GM21717 (cell line): ENCODE results near the gene FSHR.
A peak's percentile ranks its signal among the peaks of the same experiment; 100 is the strongest.

Experiments used
- ATAC-seq: cut with Tn5 transposase; IDR thresholded peaks from one replicate; pipeline ENCODE4 v1.9.1; 2021; ENCODE audit warnings: mild to moderate bottlenecking, moderate library complexity; ENCODE audit not compliant: unreplicated experiment

Gene FSHR

GRCh38 chr2:48968011-48968410, 186.3 kb downstream of the FSHR start:
- ATAC-seq: no peak

GRCh38 chr2:48965204-48965603, 189.1 kb downstream of the FSHR start:
- no peak for ATAC-seq

GRCh38 chr2:48961009-48961408, 193.3 kb downstream of the FSHR start:
- ATAC-seq: no peak

GRCh38 chr2:48954935-48955334, 199.4 kb downstream of the FSHR start:
- ATAC-seq: no peak

GRCh38 chr2:48954311-48954710, 200.0 kb downstream of the FSHR start:
- no peak for ATAC-seq

GRCh38 chr2:48952614-48953013, 201.7 kb downstream of the FSHR start:
- ATAC-seq: no peak

GRCh38 chr2:48952143-48952542, 202.2 kb downstream of the FSHR start:
- ATAC-seq: no peak

- ATAC-seq: no peak
These were observed 205.8 kb downstream of the FSHR start for GRCh38 chr2:48948400-48949125.

GRCh38 chr2:48946449-48947048, 207.8 kb downstream of the FSHR start:
- ATAC-seq: peak; percentile 97

- no peak for ATAC-seq
These were observed 209.4 kb downstream of the FSHR start for GRCh38 chr2:48944956-48945355.

- ATAC-seq: no peak
These were observed 210.9 kb downstream of the FSHR start for GRCh38 chr2:48943436-48943835.

- ATAC-seq: no peak
These were observed 212.4 kb downstream of the FSHR start for GRCh38 chr2:48941908-48942307.

- no peak for ATAC-seq
These were observed 212.9 kb downstream of the FSHR start for GRCh38 chr2:48941456-48941855.

GRCh38 chr2:48940606-48941005, 213.7 kb downstream of the FSHR start:
- ATAC-seq: no peak

- ATAC-seq: no peak
These were observed 215.1 kb downstream of the FSHR start for GRCh38 chr2:48939232-48939631.

GRCh38 chr2:48938231-48938630, 216.1 kb downstream of the FSHR start:
- ATAC-seq: no peak

GRCh38 chr2:48934807-48935206, 219.5 kb downstream of the FSHR start:
- ATAC-seq: no peak

- no peak for ATAC-seq
These were observed 220.4 kb downstream of the FSHR start for GRCh38 chr2:48933828-48934497.

GRCh38 chr2:48932667-48933066, 221.6 kb downstream of the FSHR start:
- no peak for ATAC-seq

- ATAC-seq: no peak
These were observed 224.6 kb downstream of the FSHR start for GRCh38 chr2:48929571-48930301.

- ATAC-seq: no peak
These were observed 227.0 kb downstream of the FSHR start for GRCh38 chr2:48927355-48927754.

GRCh38 chr2:48915884-48916283, 238.4 kb downstream of the FSHR start:
- no peak for ATAC-seq
